Measurements from ENCODE around the gene LYRM2.

The LYRM2 gene

DNA sequence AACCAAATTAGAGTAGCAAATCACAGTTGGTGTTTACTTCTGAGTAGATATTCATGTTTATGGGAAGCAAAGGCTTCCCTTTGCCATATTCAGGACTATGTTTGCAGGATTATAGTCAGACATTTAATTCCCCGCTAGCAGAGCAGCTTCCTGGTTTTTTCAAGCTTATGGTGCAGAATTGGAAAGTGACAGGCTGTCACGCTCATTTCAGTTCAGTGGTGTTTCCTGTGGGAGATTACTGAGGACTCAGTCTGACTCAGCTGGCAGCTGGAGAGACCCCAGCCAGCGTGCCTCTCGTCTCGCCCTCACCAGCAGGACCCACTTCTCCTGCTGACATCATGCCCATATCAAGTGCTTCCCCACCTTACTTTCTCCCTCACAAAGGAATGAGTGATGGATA is 85.1 kb downstream of the LYRM2 start:
- DNase-seq = no peak

DNA sequence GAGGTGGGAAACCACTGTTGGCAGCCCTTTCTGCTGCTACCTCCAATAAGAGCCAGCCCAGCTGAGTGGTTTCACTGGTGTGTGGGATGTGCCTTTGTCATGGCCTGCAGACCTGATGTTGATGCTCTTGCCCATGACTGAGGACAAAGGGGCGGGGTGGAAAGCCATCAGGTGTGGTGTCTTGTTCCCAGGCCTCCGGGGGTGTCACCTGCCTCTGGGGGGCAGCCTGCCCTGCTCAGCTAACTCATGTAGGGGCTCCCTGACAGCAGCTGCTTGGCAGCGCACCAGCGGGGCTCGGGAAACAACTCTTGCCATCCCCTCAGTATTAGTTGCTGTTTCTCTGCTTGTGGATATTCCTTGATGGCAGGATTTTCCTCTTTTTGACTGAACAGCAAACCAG is 91.3 kb downstream of the LYRM2 start:
- no peak for DNase-seq

DNA sequence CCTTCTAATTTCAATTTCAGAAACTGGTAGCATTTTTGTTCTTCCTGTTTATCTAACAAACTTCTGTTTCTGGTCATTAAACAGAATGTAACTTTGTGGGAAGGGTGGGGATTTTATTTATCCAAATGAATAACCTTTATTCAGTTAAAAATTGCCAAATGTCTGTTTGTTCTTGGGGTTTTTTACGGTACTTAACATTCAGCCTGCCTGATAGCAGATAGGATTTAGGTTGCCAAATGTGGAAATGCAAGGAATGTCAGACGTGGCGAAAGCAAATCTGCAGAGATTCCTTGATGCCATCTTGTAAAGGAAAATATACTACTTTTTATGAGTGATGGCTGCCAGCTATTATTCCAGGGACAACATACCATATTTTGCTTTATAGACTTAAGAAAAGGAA is 95.7 kb downstream of the LYRM2 start:
- no peak for DNase-seq

DNA sequence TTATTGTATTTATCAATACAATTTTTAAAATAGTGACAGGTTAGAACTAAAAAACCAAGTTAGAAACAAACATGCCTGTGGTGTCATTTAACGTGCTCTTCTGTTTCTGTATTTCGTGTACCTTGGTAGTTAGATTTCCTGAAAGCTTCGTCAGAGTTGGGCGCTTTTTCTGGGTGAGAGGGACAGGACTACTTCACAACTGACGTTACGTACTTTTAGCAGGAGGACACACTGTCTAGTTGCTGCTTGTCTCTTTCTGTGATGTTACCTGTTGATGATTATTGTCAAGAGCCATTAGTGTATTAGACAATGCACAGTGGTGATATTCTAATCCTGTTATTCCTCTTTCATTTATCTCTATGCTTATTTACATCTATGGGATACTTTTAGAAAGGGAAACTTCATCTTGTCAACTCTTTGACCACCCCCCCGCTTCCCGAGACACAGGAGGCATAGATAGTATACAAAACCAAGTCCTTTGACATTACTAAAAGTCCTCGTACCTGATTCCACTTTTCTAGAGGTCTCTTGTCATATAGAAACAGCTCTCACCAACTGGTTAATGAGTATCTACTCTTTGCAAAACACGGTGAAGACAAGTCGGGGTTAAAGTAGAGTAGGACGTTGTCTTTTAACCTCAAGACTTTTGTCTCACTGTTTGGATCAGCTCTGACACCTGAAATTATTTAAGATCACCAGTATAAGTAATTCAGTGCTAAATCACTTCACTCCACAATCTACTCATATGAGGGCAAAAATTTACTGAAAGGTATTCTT is 96.3 kb downstream of the LYRM2 start:
- no peak for DNase-seq

DNA sequence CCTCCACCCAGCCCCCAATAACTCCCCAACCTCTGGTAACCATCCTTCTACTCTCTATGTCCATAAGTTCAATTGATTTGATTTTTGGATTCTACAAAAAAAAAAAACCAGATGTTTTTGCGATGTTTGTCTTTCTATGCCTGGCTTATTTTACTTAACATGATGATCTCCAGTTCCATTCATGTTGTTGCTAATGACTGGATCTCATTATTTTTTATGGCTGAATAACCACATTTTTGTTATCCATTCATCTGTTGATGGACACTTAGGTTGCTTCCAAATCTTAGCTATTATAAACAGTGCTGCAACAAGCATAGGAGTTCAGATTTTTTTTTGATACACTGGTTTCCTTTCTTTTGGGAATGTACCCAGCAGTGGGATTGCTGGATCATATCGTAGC is 98.8 kb downstream of the LYRM2 start:
- no peak for DNase-seq

DNA sequence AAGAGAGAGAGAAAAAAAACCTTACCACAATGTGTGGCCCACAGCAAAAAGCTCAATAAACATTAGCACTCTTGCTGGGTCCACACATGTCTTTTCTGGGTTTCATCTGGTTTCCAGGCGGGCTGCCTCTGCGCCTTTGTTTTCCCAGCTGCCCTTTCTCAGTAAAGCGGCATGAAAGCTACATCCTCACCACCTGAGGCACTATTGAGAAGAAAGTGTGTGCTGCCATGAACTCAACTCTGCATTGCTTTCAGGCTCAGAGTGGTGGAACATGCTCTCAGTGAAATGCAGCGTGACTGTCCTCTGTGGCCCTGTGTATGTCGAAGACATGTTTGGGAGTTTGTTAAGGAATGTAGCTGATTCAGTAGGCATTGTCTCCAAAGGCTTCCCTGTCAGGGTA is 102.3 kb downstream of the LYRM2 start:
- no peak for DNase-seq

DNA sequence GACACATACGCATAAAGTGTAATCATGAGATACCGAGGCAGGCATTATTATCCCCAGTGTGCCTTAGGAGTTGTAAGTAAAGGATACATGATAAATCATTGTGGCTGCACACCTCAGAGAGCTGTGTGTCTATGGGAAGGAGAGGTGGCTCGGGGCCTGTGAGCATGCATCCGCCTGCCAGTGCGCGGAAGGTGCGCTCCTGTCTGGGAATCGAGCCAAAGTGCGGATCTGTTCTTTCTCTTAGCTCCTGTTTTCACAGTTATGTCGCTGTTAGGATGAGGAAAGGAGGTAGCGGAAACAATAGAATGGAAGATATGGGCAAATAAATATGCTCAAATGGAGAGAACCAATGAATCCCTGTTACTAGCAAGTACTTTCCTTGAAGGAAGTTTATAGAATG is 107.6 kb downstream of the LYRM2 start:
- no peak for DNase-seq

DNA sequence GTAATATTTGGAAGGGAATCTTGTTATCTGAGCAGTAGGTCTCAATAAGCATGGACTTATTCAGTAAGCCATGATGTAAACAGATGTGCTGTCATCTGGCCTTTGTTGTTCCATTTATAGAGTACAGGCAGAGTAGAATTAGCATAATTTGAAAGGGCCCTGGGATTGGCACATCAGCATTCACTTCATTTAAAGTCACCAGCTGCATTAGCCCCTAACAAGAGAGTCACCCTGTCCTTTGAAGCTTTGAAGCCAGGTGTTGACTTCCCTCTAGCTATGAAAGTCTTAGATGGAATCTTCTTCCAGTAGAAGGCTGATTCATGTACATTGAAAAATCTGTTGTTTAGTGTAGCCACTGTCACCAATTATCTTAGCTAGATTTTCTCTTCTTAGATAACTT is 109.7 kb downstream of the LYRM2 start:
- no peak for DNase-seq

DNA sequence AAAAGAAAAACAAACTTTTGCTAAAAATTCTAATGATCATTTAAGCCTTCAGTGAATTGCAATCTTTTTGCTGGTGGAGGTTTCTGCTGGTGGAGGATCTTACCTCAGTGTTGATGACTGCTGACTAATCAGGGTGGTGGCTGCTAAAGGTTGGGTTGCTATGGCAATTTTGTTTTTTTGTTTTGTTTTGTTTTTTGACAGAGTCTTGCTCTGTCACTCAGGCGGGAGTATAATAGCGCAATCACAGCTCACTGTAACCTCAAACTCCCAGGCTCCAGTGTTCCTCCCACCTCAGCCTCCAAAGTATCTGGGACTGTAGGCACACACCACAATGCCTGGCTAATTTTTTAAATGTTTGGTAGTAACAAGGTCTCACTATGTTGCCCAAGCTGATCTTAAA is 110.9 kb downstream of the LYRM2 start:
- no peak for DNase-seq

DNA sequence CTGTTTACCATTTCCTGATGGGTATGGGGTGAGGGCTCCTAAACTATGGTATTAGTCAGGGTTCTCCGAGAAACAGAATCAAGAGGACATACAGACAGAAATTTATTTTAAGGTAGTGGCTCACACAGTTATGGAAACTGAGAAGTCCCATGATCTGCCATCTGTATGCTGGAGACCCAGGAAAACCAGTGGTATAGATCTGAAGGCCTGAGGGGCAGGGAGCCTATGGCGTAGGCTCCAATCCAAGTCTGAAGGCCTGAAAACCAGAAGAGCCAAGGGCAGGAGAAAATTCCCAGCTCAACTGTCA is 112.0 kb downstream of the LYRM2 start:
- DNase-seq = no peak

DNA sequence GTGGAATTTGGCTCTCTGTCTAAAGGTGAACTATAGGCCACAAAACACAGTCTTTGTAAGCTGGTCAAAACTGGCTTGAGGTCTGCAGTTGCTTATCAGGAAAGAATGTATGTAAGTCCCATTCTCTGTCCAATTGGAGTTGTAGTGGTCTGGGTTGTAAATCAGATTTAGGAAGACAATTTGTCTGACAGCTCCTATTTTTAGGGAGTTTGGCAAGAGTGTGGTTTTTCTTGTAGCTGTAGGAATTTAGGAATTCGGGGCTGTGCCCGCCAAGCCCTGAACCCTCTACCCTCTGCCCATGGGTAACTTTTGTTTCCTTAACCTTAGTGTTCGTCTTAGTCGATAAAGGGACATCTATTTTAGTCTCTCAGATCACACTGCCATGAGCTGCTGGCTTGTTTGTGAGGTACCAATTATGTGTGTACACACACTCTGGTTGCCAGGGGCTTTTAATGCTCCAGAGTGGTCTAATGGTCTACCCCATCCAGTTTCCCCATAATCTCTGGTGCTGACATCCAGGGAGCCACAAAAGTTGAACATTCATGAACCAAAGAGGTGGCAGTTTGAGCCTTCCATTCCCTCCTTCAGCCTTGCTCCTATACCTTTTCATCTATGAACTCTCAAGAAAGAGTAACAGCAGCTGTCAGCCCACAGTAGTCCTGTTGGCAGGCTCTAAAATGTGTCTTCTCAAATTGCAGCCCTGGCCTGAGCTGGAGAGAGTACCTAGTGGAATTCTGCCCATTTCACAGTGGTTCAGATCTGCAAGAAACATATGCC is 112.6 kb downstream of the LYRM2 start:
- DNase-seq = no peak

DNA sequence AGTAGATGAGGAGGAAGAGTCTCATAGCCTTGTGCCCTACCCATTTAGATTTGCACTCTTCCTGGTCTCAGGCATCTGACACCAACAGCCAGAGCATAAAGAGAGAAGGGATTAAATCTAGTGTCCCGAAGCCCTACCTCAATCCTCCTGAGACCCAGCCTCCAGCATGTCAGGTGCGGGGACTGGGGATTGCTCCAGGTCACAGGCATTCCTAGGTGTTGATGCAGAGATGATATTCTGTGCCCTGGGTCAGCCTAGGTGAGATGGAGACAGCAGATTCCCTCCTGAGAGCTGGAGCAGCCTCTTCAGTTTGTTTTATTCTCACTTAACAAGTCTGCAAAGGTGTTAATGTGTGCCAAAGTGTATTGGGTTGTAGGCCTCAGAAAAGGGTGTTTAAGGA is 115.8 kb downstream of the LYRM2 start:
- no peak for DNase-seq

DNA sequence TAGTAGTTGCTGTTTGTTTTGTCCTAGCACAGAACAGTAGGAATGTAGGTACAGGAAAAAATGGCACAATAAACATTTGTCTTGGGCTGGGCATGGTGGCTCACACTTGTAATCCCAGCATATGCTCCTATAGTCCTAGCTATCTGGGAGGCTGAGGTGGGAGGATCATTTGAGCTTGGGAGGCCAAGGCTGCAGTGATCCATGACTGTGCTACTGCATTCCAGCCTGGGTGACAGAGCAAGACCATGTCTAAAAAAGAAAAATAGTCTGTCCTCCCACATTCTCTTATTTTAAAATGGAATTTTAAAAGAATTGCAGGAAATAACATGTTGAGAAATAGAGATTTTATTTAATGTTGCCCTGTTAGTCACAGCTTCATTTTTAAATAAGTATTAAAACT is 117.8 kb downstream of the LYRM2 start:
- no peak for DNase-seq

DNA sequence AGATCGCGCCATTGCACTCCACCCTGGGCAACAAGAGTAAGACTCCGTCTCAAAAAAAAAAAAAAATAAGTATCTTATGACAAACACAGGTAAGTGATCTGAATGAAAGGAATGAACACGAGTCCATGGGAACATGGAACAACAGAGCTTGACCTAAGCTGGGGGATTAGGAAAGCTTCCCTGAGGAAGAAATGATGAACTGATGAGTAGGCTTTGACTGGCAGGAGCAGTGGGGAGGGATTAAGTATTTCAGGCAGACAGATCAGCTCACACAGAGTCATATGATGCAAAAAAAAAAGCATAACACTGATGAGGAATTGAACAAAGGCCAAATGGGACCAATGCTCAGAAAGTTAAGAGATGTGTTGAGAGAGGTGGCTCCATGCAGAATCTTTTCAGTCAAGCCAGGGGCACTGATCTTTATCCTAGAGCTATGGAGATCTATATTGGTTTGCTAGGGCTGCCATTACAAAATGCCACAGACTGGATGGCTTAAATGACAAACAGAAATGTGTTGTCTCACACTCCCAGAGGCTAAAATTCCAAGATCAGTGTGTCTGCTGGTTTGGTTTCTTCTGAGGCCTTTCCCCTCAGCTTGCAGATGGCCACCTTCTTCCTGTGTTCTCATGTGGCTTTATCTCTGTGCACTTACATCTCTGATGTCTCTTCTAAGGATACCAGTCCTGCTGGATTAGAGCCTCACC is 120.0 kb downstream of the LYRM2 start:
- no peak for DNase-seq
